Tibial nerve (tissue), 4 donors: ENCODE data around the gene REXO1.

Experiments
- EP300 ChIP-seq, 2 donors: sonication (generic); formaldehyde crosslinking; IDR thresholded peaks; one replicate each; pipeline ENCODE4 v1.6.1; 2017; ENCODE audit warnings: antibody characterized with exemption in 2 of 2, mild to moderate bottlenecking in 1 of 2
- POLR2A ChIP-seq, 2 donors: fragments of 450-650 bp; IDR thresholded peaks; one replicate each; pipeline ENCODE4 v1.6.1; 2017; ENCODE audit warnings: antibody characterized with exemption in 2 of 2, mild to moderate bottlenecking in 2 of 2, moderate library complexity in 2 of 2
- TF ChIP-seq, protein P1 (sequence below), 5 experiments: fragments of 200-600 bp in 3 of 5; fragments of 450-650 bp in 2 of 5; sonication (generic) in 3 of 5; IDR thresholded peaks; one replicate each; pipeline ENCODE4 v1.5.1; 2016 to 2019; ENCODE audit warnings: antibody characterized with exemption in 5 of 5, mild to moderate bottlenecking in 3 of 5, moderate library complexity in 2 of 5

DNA sequence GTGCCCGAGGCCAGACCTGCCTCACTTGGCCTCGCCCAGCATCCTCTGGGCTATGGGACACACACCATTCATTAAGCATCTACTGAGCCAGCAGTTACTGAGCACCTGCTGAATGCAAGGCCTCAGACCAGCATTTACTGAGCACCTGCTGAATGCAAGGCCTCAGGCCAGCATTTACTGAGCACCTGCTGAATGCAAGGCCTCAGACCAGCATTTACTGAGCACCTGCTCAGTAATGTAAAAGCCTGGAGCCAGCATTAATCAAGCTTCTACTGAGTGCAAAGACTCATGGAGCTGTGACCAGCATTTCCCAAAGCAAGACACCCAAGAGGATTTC lies 39.9 kb downstream of the REXO1 start:
- no peak for TF ChIP-seq POLR2A (IDR thresholded peaks at IDR 0.05)
- TF ChIP-seq, protein P1, sequence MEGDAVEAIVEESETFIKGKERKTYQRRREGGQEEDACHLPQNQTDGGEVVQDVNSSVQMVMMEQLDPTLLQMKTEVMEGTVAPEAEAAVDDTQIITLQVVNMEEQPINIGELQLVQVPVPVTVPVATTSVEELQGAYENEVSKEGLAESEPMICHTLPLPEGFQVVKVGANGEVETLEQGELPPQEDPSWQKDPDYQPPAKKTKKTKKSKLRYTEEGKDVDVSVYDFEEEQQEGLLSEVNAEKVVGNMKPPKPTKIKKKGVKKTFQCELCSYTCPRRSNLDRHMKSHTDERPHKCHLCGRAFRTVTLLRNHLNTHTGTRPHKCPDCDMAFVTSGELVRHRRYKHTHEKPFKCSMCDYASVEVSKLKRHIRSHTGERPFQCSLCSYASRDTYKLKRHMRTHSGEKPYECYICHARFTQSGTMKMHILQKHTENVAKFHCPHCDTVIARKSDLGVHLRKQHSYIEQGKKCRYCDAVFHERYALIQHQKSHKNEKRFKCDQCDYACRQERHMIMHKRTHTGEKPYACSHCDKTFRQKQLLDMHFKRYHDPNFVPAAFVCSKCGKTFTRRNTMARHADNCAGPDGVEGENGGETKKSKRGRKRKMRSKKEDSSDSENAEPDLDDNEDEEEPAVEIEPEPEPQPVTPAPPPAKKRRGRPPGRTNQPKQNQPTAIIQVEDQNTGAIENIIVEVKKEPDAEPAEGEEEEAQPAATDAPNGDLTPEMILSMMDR (IDR thresholded peaks at IDR 0.05): no peak
- no peak for TF ChIP-seq EP300 (IDR thresholded peaks at IDR 0.05)
